ENCODE data around the gene TOMM20L. TPM values are rescaled to one million over a fixed set of nuclear protein-coding genes. Genes with fewer than 3 reads are reported as not detected.

TOMM20L gene
- total and polyA plus RNA-seq, 2 of the 8 experiments (the other 6 are each of a cell fraction or from before 2014, with no cell fraction given) = not detected

GRCh38 chr14:58401587-58401986 lies 5.9 kb downstream of the TOMM20L start:
- Histone ChIP-seq H3K9ac (replicated peaks in 1 of 4; ENCODE audit: extremely low read depth in 1 of 4, low read depth in 3 of 4, low read length in 3 of 4) (no peak overlapping the region), H3K14ac (ENCODE audit: insufficient read length) (no peak overlapping the region), H4K20me1 (replicated peaks in 1 of 2; ENCODE audit: control insufficient read depth in 1 of 2, insufficient read depth in 2 of 2, low read length in 2 of 2) (no peaks in the 10 kb centered on the region), H4K8ac (ENCODE audit: extremely low read depth, insufficient read depth, low read length) (no peak overlapping the region), H3K79me1 (ENCODE audit: low read depth, low read length) (no peaks in the 10 kb centered on the region), H3K56ac (replicated peaks; ENCODE audit: insufficient read length, low read depth, low read length) (no peak overlapping the region), H2AK5ac (ENCODE audit: low read depth, low read length) (no peak overlapping the region), H4K5ac (ENCODE audit: insufficient read length, low read depth, low read length) (no peak overlapping the region), H3K23me2 (ENCODE audit: low read depth, low read length) (no peaks in the 10 kb centered on the region), H3K23ac (ENCODE audit: insufficient read length) (no peak overlapping the region), H3K4ac (replicated peaks; ENCODE audit: insufficient read length, low read depth, low read length) (no peak overlapping the region), H2BK120ac (replicated peaks; ENCODE audit: low read depth, low read length) (no peak overlapping the region), H2BK12ac (ENCODE audit: low read depth, low read length) (no peak overlapping the region), H2AFZ (ENCODE audit: low read length) (no peak overlapping the region), H3K9me3 (ENCODE audit: insufficient read depth in 2 of 2, low read depth in 1 of 2, low read length in 1 of 2) (no peaks in the 10 kb centered on the region), H2BK5ac (ENCODE audit: low read depth, low read length) (no peak overlapping the region), H3K4me1 (replicated peaks in 1 of 4; ENCODE audit: control insufficient read depth in 3 of 4, insufficient read depth in 4 of 4, low read length in 3 of 4) (peaks cover 0 to 14% (median 4%) of the 10 kb centered on the region in 4 experiments; a peak in 4 of 7 replicates), H3K4me3 (ENCODE audit: extremely low read depth in 1 of 4, insufficient read depth in 2 of 4, low read depth in 3 of 4, low read length in 4 of 4) (no peak overlapping the region), H2BK15ac (ENCODE audit: low read length) (no peak overlapping the region), H3K79me2 (ENCODE audit: control insufficient read depth in 1 of 2, insufficient read depth in 2 of 2, low read length in 2 of 2) (no peaks in the 10 kb centered on the region), H3K27ac (ENCODE audit: low read depth, low read length) (no peak overlapping the region), H3K18ac (ENCODE audit: extremely low read depth, low read length) (no peak overlapping the region), H2BK20ac (ENCODE audit: low read length) (no peak overlapping the region), H3K4me2 (ENCODE audit: insufficient read depth in 1 of 2, low read depth in 2 of 2, low read length in 2 of 2) (no peak overlapping the region), H3K27me3 (replicated peaks in 1 of 4; ENCODE audit: control insufficient read depth in 3 of 4, extremely low read depth in 1 of 4, insufficient read depth in 3 of 4, low read length in 3 of 4) (peaks cover 0 to 8% (median 3%) of the 10 kb centered on the region in 4 experiments; a peak in 5 of 7 replicates), H4K91ac (replicated peaks; ENCODE audit: insufficient read length, low read length) (no peak overlapping the region), H3K36me3 (ENCODE audit: control insufficient read depth in 2 of 4, insufficient read depth in 4 of 4, low read length in 3 of 4) (no peaks in the 10 kb centered on the region)
- peak in 1 of 2 experiments; percentile 19; a peak in 1 of 4 replicates for TF ChIP-seq RAD21 (IDR thresholded peaks at IDR 0.05 in 1 of 2, conservative IDR thresholded peaks at IDR 0.05 in 1 of 2; ENCODE audit: low read depth in 2 of 2, low read length in 2 of 2)
- TF ChIP-seq CTCF (IDR thresholded peaks at IDR 0.05; ENCODE audit: control extremely low read depth in 1 of 3, insufficient read depth in 1 of 3, low read depth in 1 of 3, low read length in 3 of 3) = peak in 1 of 3 experiments; percentile 25; a peak in 1 of 4 replicates
- TF ChIP-seq BACH1 (IDR thresholded peaks at IDR 0.05; ENCODE audit: low read length) = no peak
- FAIRE-seq (no peak), DNase-seq (ENCODE audit: low read depth in 1 of 2, low spot score in 2 of 2) (no peak)
- CTCF ChIA-PET (ENCODE audit: partially characterized antibody) = interaction anchor here (0.7 to 1.2 kb wide), 3 partner anchors 8 to 654 kb away, joined by 3 to 4 read pairs (median 3); no protein-coding TSS in a partner anchor
- POLR2A ChIA-PET (ENCODE audit: partially characterized antibody) = no interaction called here
- 89% methylated on average over 3 of the region's 3 CpGs; no CpG with 5 or more reads in 1 of the 2 experiments for WGBS, 2 experiments (ENCODE audit: extremely low coverage in 1 of 2, insufficient coverage in 1 of 2, insufficient read length in 1 of 2, insufficient replicate concordance in 2 of 2, low coverage in 1 of 2, low lambda C conversion rate in 2 of 2, missing lambda C conversion rate in 1 of 2)
